Metanephros (tissue), 1 donor: ENCODE data around the gene ZNF845. TPM values are rescaled to one million over a fixed set of nuclear protein-coding genes. Genes with fewer than 3 reads are reported as not detected.

Source experiments
- total RNA-seq: library from RNA; depleted of rRNA; stranded (reverse); fragments of >200 nt; gene quantifications from one replicate; pipeline ENCODE4 v1.2.3, GENCODE V29; 2014

Gene ZNF845
- 8.2 TPM for total RNA-seq

GRCh38 chr19:53333463-53334449, at the start of gene ZNF845:
Gene ZNF845 (plus strand): TSS chr19:53333749. CDS start chr19:53341308, 7,559 bp downstream.

GRCh38 chr19:53365134-53365898, 31.8 kb downstream of the ZNF845 start, which contains the start of gene ZNF525:
Gene ZNF525 (plus strand): TSS chr19:53365705. CDS start chr19:53372282, 6,577 bp downstream.

GRCh38 chr19:53394974-53395839, 61.7 kb downstream of the ZNF845 start, which contains the start of gene ZNF765:
Gene ZNF765 (plus strand): TSS chr19:53395149. CDS start chr19:53398016, 2,867 bp downstream.

Other genes with a start within 250 kb of the ZNF845 start
- 62.4 TPM for gene ZNF160, start 230.3 kb upstream of the ZNF845 start, total RNA-seq
- 14.3 TPM for gene ZNF415, start 200.8 kb upstream of the ZNF845 start, total RNA-seq
- gene ZNF347, start 174.7 kb upstream of the ZNF845 start, total RNA-seq: 14.8 TPM
- gene ZNF665, start 140.4 kb upstream of the ZNF845 start, total RNA-seq: 4.3 TPM
- gene ZNF677, start 78.9 kb upstream of the ZNF845 start, total RNA-seq: 33.0 TPM
- not detected for gene VN1R2, start 75.5 kb upstream of the ZNF845 start, total RNA-seq
- not detected for gene VN1R4, start 66.0 kb upstream of the ZNF845 start, total RNA-seq
- 14.8 TPM for gene ZNF525, start 32.0 kb downstream of the ZNF845 start, total RNA-seq
- 13.7 TPM for gene ZNF765, start 61.4 kb downstream of the ZNF845 start, total RNA-seq
- 7.5 TPM for gene ZNF761, start 98.2 kb downstream of the ZNF845 start, total RNA-seq
- 5.5 TPM for gene ZNF813, start 134.0 kb downstream of the ZNF845 start, total RNA-seq
- 30.7 TPM for gene ZNF331, start 204.4 kb downstream of the ZNF845 start, total RNA-seq